ENCODE data around the gene SPDEF. TPM values are rescaled to one million over a fixed set of nuclear protein-coding genes. Genes with fewer than 3 reads are reported as not detected.
A peak's percentile ranks its signal among the peaks of the same experiment; 100 is the strongest.

The SPDEF gene
- total RNA-seq (ENCODE audit: unreplicated experiment) = not detected
- long read RNA-seq = 0 reads

DNA sequence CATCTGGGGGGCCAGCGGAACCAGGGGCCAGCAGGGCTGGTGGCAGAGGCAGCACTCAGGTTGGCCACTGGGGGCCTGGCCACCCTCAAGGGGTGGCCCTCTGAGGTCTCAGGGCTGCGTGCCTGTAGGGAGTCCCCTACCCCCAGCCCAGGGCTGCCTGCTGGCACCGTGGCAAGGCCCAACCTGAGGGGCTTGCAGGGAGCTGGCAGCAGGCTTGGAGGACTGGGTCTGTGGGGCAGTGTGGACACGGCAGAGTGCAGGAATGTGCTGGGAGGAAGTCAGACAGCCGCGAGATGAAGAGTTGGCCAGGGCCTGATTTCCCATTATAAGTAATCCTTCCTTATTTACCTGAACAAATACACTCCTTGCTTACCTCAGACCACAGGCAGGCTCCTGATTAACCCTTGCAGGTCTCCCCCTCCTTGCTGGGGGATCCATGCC lies at the start of gene SPDEF:
SPDEF (minus strand) TSS at position 299 of the 441 bp plus-strand sequence. CDS start 11,874 bp downstream, outside the sequence.
- H3K9me3 Mint-ChIP-seq (ENCODE audit: unreplicated experiment) = peaks cover 8% of the 10 kb centered on the region
- H3K4me3 Mint-ChIP-seq (ENCODE audit: unreplicated experiment) = no peak within 1 kb of the TSS
- H3K36me3 Mint-ChIP-seq (ENCODE audit: unreplicated experiment) = no peaks in the 10 kb centered on the region
- no peak for DNase-seq
- H3K4me1 Mint-ChIP-seq (ENCODE audit: low read depth, unreplicated experiment) = peaks cover 16% of the 10 kb centered on the region
- peaks cover 21% of the 10 kb centered on the region for H3K27me3 Mint-ChIP-seq (ENCODE audit: unreplicated experiment)
- TF ChIP-seq, protein P1, sequence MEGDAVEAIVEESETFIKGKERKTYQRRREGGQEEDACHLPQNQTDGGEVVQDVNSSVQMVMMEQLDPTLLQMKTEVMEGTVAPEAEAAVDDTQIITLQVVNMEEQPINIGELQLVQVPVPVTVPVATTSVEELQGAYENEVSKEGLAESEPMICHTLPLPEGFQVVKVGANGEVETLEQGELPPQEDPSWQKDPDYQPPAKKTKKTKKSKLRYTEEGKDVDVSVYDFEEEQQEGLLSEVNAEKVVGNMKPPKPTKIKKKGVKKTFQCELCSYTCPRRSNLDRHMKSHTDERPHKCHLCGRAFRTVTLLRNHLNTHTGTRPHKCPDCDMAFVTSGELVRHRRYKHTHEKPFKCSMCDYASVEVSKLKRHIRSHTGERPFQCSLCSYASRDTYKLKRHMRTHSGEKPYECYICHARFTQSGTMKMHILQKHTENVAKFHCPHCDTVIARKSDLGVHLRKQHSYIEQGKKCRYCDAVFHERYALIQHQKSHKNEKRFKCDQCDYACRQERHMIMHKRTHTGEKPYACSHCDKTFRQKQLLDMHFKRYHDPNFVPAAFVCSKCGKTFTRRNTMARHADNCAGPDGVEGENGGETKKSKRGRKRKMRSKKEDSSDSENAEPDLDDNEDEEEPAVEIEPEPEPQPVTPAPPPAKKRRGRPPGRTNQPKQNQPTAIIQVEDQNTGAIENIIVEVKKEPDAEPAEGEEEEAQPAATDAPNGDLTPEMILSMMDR (IDR thresholded peaks at IDR 0.05; ENCODE audit: partially characterized antibody, unreplicated experiment) = no peak
- H3K27ac Mint-ChIP-seq (ENCODE audit: unreplicated experiment) = no peak within 1 kb of the TSS

DNA sequence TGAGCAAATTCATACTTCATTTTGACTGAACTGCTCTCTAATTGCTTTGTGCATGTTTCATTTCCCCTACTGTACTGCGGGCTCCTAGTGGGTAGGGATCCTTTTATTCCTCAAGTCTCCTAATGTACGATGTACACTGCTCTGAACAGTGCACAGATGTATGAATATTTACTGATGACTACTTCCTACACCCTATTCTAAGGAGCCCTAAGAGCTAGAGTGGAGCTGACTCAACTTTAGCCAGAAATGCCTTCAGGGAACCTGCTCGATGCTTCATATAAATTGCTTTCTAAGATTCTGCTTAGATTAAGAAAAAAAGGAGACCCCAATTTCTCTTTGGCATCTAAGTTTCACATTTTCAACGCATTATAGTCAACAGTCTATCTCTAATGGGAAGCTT lies 47.6 kb upstream of the SPDEF start:
- no peak for DNase-seq
- Mint-ChIP-seq H3K27ac (ENCODE audit: unreplicated experiment) (peak overlapping the region; percentile 49), H3K36me3 (ENCODE audit: unreplicated experiment) (no peaks in the 10 kb centered on the region), H3K4me1 (ENCODE audit: low read depth, unreplicated experiment) (peaks cover 47% of the 10 kb centered on the region), H3K4me3 (ENCODE audit: unreplicated experiment) (no peak overlapping the region), H3K9me3 (ENCODE audit: unreplicated experiment) (no peaks in the 10 kb centered on the region), H3K27me3 (ENCODE audit: unreplicated experiment) (peaks cover 3% of the 10 kb centered on the region)
- TF ChIP-seq, protein P1 (IDR thresholded peaks at IDR 0.05; ENCODE audit: partially characterized antibody, unreplicated experiment) = no peak

DNA sequence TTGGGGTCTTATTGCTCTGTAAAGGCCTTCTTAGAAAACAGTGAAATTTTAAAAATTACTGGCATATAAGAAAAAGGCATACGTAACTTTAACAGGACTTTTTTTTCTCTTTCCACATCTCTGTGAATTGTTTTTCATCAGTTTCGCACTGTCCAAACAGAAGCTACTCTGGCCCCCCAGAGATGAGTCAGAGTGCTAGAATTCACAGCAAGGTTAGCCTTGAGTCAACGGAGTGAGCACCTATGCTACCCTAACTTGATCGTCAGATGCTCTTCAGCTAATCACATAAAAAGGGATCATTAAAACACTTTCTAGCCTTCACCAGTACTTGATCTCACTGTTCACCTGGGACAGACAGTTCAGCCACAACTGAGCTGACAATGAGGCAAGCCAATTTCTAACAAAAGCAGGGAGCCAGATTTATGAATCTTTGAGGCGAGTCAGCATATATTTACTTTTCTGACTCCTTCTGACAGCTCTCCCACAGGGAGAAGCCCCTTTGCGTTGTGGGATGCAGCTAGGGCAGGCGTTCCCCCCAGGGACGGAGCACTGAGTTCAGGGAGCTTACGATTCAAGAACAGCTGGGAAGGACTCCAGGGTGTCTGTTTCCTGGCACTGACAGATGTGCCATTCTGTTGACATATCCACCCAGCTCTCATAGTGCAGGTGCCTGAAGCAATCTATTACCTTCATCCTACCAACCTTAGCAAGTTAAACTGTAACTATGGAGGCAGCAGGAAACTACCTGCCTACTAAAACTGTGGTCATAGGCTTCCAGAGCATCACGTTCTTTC lies 46.4 kb upstream of the SPDEF start:
- Mint-ChIP-seq H3K27me3 (ENCODE audit: unreplicated experiment) (peaks cover 3% of the 10 kb centered on the region), H3K4me1 (ENCODE audit: low read depth, unreplicated experiment) (peaks cover 57% of the 10 kb centered on the region), H3K9me3 (ENCODE audit: unreplicated experiment) (peaks cover 3% of the 10 kb centered on the region), H3K36me3 (ENCODE audit: unreplicated experiment) (no peaks in the 10 kb centered on the region), H3K27ac (ENCODE audit: unreplicated experiment) (peak overlapping the region; percentile 92), H3K4me3 (ENCODE audit: unreplicated experiment) (peak overlapping the region; percentile 47)
- no peak for DNase-seq
- TF ChIP-seq, protein P1 (IDR thresholded peaks at IDR 0.05; ENCODE audit: partially characterized antibody, unreplicated experiment) = no peak

DNA sequence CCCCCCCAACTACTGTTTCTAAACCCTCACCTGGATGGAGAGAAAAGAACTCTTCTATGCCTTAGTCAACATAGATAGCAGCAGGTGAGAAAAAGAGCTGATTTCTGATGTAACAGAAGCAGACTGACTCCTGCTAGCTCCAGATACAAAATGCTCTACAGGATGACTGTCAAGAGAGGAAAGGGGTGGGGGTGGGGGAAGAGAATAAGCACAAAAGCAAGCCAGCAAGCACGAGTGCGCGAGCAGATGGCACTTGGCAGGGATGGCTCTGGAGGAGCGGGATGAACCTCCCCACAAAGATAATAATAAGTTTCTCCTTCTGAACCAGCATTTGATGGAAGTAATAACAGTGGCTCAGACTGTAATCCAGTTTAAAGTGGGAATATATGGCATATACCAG lies 45.6 kb upstream of the SPDEF start:
- Mint-ChIP-seq H3K27ac (ENCODE audit: unreplicated experiment) (peak overlapping the region; percentile 92), H3K27me3 (ENCODE audit: unreplicated experiment) (peaks cover 3% of the 10 kb centered on the region)
- DNase-seq = peak; percentile 41

More for the DNA sequence above, 45.6 kb upstream of the SPDEF start:
- Mint-ChIP-seq H3K9me3 (ENCODE audit: unreplicated experiment) (peaks cover 3% of the 10 kb centered on the region), H3K4me3 (ENCODE audit: unreplicated experiment) (peak overlapping the region; percentile 71), H3K4me1 (ENCODE audit: low read depth, unreplicated experiment) (peaks cover 54% of the 10 kb centered on the region), H3K36me3 (ENCODE audit: unreplicated experiment) (no peaks in the 10 kb centered on the region)
- TF ChIP-seq, protein P1 (IDR thresholded peaks at IDR 0.05; ENCODE audit: partially characterized antibody, unreplicated experiment) = no peak
